ENCODE measurements around the gene PHF14. TPM values are rescaled to one million over a fixed set of nuclear protein-coding genes. Genes with fewer than 3 reads are reported as not detected.

The PHF14 gene
- total RNA-seq, 4 donors from 2014 or later = 15.4 to 38.9 (median 35.6) TPM

GRCh38 chr7:11172835-11173234 is 199.2 kb downstream of the PHF14 start:
- TF ChIP-seq POLR2A (IDR thresholded peaks at IDR 0.05) (no peak), CTCF (IDR thresholded peaks at IDR 0.05) (no peak)
- Histone ChIP-seq H3K27me3 (no peaks in the 10 kb centered on the region), H3K36me3 (no peaks in the 10 kb centered on the region), H3K4me1 (no peaks in the 10 kb centered on the region), H3K27ac (no peak overlapping the region), H3K4me3 (no peak overlapping the region), H3K9me3 (no peaks in the 10 kb centered on the region)
- WGBS, 2 donors = 75 to 78% methylated on average over 4 of the region's 4 CpGs
- intact Hi-C loops (cut with DNase I) = no loop called here
- no peak for DNase-seq

- Histone ChIP-seq H3K27ac (no peak overlapping the region), H3K4me1 (no peaks in the 10 kb centered on the region), H3K4me3 (no peak overlapping the region), H3K9me3 (no peaks in the 10 kb centered on the region), H3K36me3 (no peaks in the 10 kb centered on the region), H3K27me3 (no peaks in the 10 kb centered on the region)
- DNase-seq = no peak
- no peak for TF ChIP-seq CTCF (IDR thresholded peaks at IDR 0.05)
- no peak for TF ChIP-seq POLR2A (IDR thresholded peaks at IDR 0.05)
- intact Hi-C loops (cut with DNase I) = no loop called here
- WGBS, 2 donors = 81 to 86% methylated on average over 3 of the region's 3 CpGs
Observed at GRCh38 chr7:11175371-11175770, 201.7 kb downstream of the PHF14 start.

- Histone ChIP-seq H3K4me1 (no peaks in the 10 kb centered on the region), H3K9me3 (no peaks in the 10 kb centered on the region), H3K36me3 (no peaks in the 10 kb centered on the region), H3K27me3 (no peaks in the 10 kb centered on the region), H3K4me3 (no peak overlapping the region), H3K27ac (no peak overlapping the region)
- no peak for DNase-seq
- no peak for TF ChIP-seq POLR2A (IDR thresholded peaks at IDR 0.05)
- no peak for TF ChIP-seq CTCF (IDR thresholded peaks at IDR 0.05)
- 57 to 73% methylated on average over 3 of the region's 3 CpGs for WGBS, 2 donors
- intact Hi-C loops (cut with DNase I) = no loop called here
Observed at GRCh38 chr7:11175887-11176286, 202.2 kb downstream of the PHF14 start.

- no peaks in the 10 kb centered on the region for H3K9me3 ChIP-seq
- H3K4me3 ChIP-seq = no peak overlapping the region
- no peak overlapping the region for H3K27ac ChIP-seq
- 80 to 85% methylated on average over 1 of the region's 1 CpG for WGBS, 2 donors
- no peak for DNase-seq
- H3K4me1 ChIP-seq = no peaks in the 10 kb centered on the region
- intact Hi-C loops (cut with DNase I) = no loop called here
- no peaks in the 10 kb centered on the region for H3K36me3 ChIP-seq
- no peak for TF ChIP-seq CTCF (IDR thresholded peaks at IDR 0.05)
- no peak for TF ChIP-seq POLR2A (IDR thresholded peaks at IDR 0.05)
- H3K27me3 ChIP-seq = no peaks in the 10 kb centered on the region
Observed at GRCh38 chr7:11176985-11177555, 203.4 kb downstream of the PHF14 start.

GRCh38 chr7:11177793-11178192 is 204.1 kb downstream of the PHF14 start:
- Histone ChIP-seq H3K27ac (no peak overlapping the region), H3K27me3 (no peaks in the 10 kb centered on the region), H3K36me3 (no peaks in the 10 kb centered on the region), H3K4me3 (no peak overlapping the region), H3K4me1 (no peaks in the 10 kb centered on the region), H3K9me3 (no peaks in the 10 kb centered on the region)
- 45 to 52% methylated on average over 3 of the region's 3 CpGs for WGBS, 2 donors
- intact Hi-C loops (cut with DNase I) = no loop called here
- DNase-seq = no peak
- TF ChIP-seq CTCF (IDR thresholded peaks at IDR 0.05) (no peak), POLR2A (IDR thresholded peaks at IDR 0.05) (no peak)

Measured in esophagus squamous epithelium (tissue), 5 donors.